Measurements from ENCODE around the gene GUCY1A2.

DNA sequence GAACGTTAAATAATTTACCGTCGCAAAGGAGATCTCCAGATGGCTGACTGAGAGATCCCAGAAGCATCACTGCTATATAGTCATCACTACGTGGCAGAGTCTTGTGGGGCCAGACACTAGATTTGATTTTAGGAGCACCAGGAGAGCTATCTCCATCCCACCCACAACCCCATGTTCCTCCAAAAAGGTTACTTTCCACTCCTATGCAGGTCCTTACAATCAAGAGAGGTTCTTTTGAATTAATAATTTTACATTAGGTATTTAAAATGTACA is 19.4 kb downstream of the GUCY1A2 start:
- TF ChIP-seq, protein P1, sequence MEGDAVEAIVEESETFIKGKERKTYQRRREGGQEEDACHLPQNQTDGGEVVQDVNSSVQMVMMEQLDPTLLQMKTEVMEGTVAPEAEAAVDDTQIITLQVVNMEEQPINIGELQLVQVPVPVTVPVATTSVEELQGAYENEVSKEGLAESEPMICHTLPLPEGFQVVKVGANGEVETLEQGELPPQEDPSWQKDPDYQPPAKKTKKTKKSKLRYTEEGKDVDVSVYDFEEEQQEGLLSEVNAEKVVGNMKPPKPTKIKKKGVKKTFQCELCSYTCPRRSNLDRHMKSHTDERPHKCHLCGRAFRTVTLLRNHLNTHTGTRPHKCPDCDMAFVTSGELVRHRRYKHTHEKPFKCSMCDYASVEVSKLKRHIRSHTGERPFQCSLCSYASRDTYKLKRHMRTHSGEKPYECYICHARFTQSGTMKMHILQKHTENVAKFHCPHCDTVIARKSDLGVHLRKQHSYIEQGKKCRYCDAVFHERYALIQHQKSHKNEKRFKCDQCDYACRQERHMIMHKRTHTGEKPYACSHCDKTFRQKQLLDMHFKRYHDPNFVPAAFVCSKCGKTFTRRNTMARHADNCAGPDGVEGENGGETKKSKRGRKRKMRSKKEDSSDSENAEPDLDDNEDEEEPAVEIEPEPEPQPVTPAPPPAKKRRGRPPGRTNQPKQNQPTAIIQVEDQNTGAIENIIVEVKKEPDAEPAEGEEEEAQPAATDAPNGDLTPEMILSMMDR (IDR thresholded peaks at IDR 0.05; ENCODE audit: low read depth, low read length), result no peak
- TF ChIP-seq, protein P2, sequence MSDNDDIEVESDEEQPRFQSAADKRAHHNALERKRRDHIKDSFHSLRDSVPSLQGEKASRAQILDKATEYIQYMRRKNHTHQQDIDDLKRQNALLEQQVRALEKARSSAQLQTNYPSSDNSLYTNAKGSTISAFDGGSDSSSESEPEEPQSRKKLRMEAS (IDR thresholded peaks at IDR 0.05; ENCODE audit: low read depth, low read length), result no peak
- TF ChIP-seq POLR2A (IDR thresholded peaks at IDR 0.05; ENCODE audit: extremely low read depth, insufficient read length), result no peak
- no peak for TF ChIP-seq MYC (IDR thresholded peaks at IDR 0.05; ENCODE audit: low read depth, low read length)
